Keratinocyte (primary cell): ENCODE results near the gene ATG10.

Experiments used
- CTCF ChIP-seq, 3 experiments: IDR thresholded peaks in 1 of 3; conservative IDR thresholded peaks in 1 of 3; optimal IDR thresholded peaks in 1 of 3; 2 replicates in 2 of 3; 3 replicates in 1 of 3; pipeline versions ENCODE3 to v1.5.1; 2011; ENCODE audit warnings: low read length in 3 of 3, mild to moderate bottlenecking in 3 of 3, moderate library complexity in 2 of 3, control low read depth in 1 of 3, inconsistent platforms in 1 of 3; ENCODE audit not compliant: insufficient read depth in 2 of 3; ENCODE audit errors: extremely low read depth in 1 of 3
- EZH2 ChIP-seq: IDR thresholded peaks from one replicate; pipeline ENCODE4 v1.6.1; 2012; ENCODE audit warnings: inconsistent platforms, mild to moderate bottlenecking, low read length, moderate library complexity

DNA sequence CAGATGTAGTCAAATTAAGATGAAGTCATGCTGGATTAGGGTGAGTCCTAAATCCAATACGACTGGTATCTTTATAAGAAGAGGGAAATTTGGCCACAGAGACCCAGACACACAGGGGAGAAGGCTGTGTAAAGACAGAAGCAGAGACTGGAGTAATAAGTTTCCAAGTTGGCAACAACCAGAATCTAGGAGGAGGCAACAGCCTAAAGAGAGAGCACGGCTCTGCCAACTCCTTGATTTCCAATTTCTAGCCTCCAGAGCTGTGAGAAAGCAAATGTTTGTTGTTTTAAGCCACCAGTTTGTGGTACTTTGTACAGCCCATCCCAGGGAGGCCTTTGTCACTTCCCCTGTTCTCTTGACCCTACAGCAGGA lies 74.4 kb downstream of the ATG10 start:
- TF ChIP-seq CTCF (optimal IDR thresholded peaks at IDR 0.05 in 1 of 3, IDR thresholded peaks at IDR 0.05 in 1 of 3, conservative IDR thresholded peaks at IDR 0.05 in 1 of 3; ENCODE audit: extremely low read depth in 1 of 3, insufficient read depth in 2 of 3, low read length in 3 of 3): no peak
- no peak for TF ChIP-seq EZH2
